Neutrophil (primary cell): ENCODE measurements around the gene WDR55.

ENCODE experiments used
- H3K27ac ChIP-seq: fragments of 200-600 bp; sonication (generic); 2 replicates; pipeline ENCODE4 v1.5.1; 2016; ENCODE audit warnings: mild to moderate bottlenecking, moderate library complexity
- H3K27me3 ChIP-seq: fragments of 200-600 bp; sonication (generic); 2 replicates; pipeline ENCODE4 v1.6.0; 2016; ENCODE audit warnings: mild to moderate bottlenecking
- H3K36me3 ChIP-seq: fragments of 200-600 bp; sonication (generic); 2 replicates; pipeline ENCODE4 v1.5.1; 2017
- H3K4me1 ChIP-seq, 2 experiments: fragments of 200-600 bp in 1 of 2; sonication (generic) in 1 of 2; 1 replicate in 1 of 2; 2 replicates in 1 of 2; pipeline versions ENCODE4 v1.5.1 to v1.6.1; 2013 to 2016; ENCODE audit warnings: low read depth in 1 of 2, low read length in 1 of 2, mild to moderate bottlenecking in 1 of 2, moderate library complexity in 1 of 2; ENCODE audit not compliant: control insufficient read depth in 1 of 2, insufficient read depth in 1 of 2
- H3K4me3 ChIP-seq, 2 experiments: fragments of 200-600 bp in 1 of 2; sonication (generic) in 1 of 2; 1 replicate in 1 of 2; 2 replicates in 1 of 2; pipeline ENCODE4 v1.5.1; 2013 to 2016; ENCODE audit warnings: low read depth in 1 of 2, low read length in 1 of 2, mild to moderate bottlenecking in 1 of 2, moderate library complexity in 1 of 2
- H3K9me3 ChIP-seq: fragments of 200-600 bp; sonication (generic); 2 replicates; pipeline ENCODE4 v1.5.1; 2016
- TF ChIP-seq, protein P1 (sequence below): fragments of 200-600 bp; sonication (generic); IDR thresholded peaks from 2 replicates; pipeline ENCODE4 v1.5.1; 2016; ENCODE audit warnings: antibody characterized with exemption

Gene WDR55

DNA sequence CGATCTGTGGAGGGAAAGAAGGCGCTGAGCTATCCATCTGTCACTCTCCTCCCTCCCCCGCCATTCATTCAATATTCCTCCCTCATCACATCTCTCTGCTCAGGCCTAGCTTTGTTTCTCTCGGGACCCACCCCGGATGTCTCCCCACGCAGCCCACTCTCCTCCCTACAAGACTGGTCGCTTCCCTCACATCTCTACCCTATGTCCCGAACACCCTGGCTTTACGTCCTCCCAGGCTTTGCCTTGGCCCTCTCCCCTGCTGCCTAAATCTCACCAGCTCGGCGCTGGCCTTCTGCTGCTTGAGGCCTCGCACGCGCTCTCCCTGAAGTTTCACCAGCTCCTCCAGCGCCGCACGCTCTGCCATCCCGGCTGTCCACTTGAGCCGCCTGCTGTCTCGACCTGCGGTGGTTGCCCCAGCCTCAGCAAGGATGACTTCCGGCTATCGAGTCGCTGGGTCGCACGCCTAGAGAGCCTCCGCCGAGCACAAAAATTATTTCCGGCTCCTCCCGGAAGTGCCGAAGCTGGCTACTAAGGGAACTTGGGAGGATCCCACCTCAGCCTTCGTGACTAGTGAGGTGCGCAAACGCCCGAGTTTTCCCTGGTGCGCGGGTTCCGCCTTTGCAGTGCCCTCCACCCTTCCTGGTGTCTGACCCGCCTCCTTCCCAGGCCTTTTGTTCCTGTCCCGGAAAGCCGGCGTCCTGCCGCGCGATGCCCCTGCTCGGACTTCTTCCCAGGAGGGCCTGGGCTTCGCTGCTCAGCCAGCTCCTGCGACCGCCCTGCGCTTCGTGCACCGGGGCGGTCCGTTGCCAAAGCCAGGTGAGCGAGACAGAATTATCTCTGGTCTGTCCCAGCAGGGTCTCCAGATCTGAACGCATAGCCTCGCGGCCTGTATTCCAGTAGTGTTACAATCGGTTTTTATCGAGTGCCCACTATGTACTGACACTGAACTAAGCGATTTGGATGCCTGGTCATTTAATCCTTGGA is 26.5 kb downstream of the WDR55 start, which contains the start of the genes HARS1 and HARS2:
HARS1 (minus strand) TSS at position 430 of the 984 bp plus-strand sequence; CDS start at position 364, 66 bp downstream.
HARS2 (plus strand) TSS at position 515 of the 984 bp plus-strand sequence; CDS start at position 709, 194 bp downstream.
- peaks cover 43% of the 10 kb centered on the region for H3K36me3 ChIP-seq
- TF ChIP-seq, protein P1, sequence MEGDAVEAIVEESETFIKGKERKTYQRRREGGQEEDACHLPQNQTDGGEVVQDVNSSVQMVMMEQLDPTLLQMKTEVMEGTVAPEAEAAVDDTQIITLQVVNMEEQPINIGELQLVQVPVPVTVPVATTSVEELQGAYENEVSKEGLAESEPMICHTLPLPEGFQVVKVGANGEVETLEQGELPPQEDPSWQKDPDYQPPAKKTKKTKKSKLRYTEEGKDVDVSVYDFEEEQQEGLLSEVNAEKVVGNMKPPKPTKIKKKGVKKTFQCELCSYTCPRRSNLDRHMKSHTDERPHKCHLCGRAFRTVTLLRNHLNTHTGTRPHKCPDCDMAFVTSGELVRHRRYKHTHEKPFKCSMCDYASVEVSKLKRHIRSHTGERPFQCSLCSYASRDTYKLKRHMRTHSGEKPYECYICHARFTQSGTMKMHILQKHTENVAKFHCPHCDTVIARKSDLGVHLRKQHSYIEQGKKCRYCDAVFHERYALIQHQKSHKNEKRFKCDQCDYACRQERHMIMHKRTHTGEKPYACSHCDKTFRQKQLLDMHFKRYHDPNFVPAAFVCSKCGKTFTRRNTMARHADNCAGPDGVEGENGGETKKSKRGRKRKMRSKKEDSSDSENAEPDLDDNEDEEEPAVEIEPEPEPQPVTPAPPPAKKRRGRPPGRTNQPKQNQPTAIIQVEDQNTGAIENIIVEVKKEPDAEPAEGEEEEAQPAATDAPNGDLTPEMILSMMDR: no peak
- peak within 1 kb of the TSS; percentile 69 to 91 for H3K4me3 ChIP-seq
- H3K27ac ChIP-seq: peak within 1 kb of the TSS; percentile 95
- H3K27me3 ChIP-seq: no peaks in the 10 kb centered on the region
- H3K4me1 ChIP-seq: peaks cover 21 to 24% of the 10 kb centered on the region in 2 experiments
- H3K9me3 ChIP-seq: no peaks in the 10 kb centered on the region

GRCh38 chr5:140694276-140694675 is 29.6 kb downstream of the WDR55 start:
- H3K4me3 ChIP-seq: no peak overlapping the region
- TF ChIP-seq, protein P1: no peak
- H3K27ac ChIP-seq: no peak overlapping the region
- no peaks in the 10 kb centered on the region for H3K27me3 ChIP-seq
- peaks cover 21 to 24% of the 10 kb centered on the region in 2 experiments for H3K4me1 ChIP-seq
- H3K36me3 ChIP-seq: peaks cover 60% of the 10 kb centered on the region
- no peaks in the 10 kb centered on the region for H3K9me3 ChIP-seq

DNA sequence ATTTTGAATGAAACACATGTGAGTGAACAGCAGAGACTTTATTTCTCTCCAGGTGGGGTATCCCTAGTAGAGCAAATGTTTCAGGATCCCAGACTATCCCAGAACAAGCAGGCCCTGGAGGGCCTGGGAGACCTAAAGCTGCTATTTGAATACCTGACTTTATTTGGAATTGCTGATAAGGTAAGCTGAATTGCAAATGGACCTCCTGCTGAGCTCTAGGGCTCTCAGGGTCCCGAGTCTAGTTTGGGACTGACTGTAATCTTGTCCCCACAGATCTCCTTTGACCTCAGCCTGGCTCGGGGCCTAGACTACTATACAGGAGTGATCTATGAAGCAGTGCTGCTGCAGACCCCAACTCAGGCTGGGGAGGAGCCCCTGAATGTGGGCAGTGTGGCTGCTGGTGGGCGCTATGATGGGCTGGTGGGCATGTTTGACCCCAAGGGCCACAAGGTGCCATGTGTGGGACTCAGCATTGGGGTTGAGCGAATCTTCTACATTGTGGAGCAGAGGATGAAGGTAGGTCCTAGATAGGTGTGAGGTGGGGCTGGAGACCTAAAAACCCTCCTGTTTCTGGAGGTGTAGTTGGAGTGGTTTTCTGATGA is 32.3 kb downstream of the WDR55 start:
- Histone ChIP-seq H3K27me3 (no peaks in the 10 kb centered on the region), H3K27ac (no peak overlapping the region), H3K4me1 (peaks cover 27% of the 10 kb centered on the region in 2 experiments), H3K36me3 (peaks cover 71% of the 10 kb centered on the region), H3K4me3 (no peak overlapping the region), H3K9me3 (no peaks in the 10 kb centered on the region)
- TF ChIP-seq, protein P1: no peak

DNA sequence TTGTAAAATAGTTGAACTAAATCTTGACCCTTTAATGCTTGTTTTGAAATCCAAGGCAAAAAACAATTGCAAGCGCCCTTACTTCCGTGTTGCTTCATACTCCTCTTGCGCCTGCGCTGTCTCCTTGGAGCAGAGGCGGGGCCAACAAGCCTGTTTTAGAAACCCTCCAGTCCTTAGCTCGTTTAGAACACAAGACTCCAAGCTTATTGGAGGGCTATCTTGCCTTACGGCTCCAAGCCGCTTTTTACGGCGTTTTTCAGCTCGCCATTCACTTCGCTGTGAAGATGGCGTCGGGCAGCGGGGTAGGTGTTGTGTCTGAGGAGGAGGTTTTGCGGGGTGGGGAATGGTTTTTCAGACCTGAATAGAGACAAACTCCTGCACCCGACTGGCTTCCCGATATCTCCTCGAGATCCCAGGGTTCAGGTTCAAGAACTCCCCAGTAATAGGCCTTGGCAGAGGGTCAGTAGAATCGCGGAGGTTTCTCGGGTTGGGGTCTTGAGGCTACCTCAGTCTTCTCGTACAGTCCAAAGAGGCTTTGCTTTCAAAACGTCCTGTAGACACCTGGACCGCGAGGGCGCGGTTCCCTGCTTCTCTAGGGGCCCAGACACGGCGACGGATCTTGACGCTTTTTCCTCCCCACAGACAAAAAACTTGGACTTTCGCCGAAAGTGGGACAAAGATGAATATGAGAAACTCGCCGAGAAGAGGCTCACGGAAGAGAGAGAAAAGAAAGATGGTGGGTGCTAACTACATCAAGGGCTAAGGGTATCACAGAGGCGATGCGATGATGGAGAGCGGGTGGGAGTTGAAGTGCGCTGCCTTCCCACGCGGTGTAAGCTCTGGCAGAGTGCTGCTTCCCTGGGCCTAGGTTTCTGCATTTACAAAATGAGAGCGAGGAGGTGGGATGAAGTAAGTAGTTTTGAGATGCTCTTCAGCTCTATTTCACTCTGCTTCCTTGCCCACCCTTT is 35.8 kb downstream of the WDR55 start, which contains the start of gene ZMAT2:
ZMAT2 (plus strand) TSS at position 271 of the 968 bp plus-strand sequence; CDS start at position 285, 14 bp downstream.
- Histone ChIP-seq H3K27ac (peak within 1 kb of the TSS; percentile 89), H3K4me1 (peaks cover 24 to 25% of the 10 kb centered on the region in 2 experiments), H3K4me3 (peak within 1 kb of the TSS; percentile 82 to 90), H3K27me3 (no peaks in the 10 kb centered on the region), H3K9me3 (no peaks in the 10 kb centered on the region), H3K36me3 (peaks cover 84% of the 10 kb centered on the region)
- TF ChIP-seq, protein P1: no peak
